Keratinocyte (primary cell): ENCODE data around the gene STK4. TPM values are rescaled to one million over a fixed set of nuclear protein-coding genes. Genes with fewer than 3 reads are reported as not detected.

Experiments used
- DNase-seq: peaks from one replicate; pipeline ENCODE4 v3.0.0-alpha.2; 2011; ENCODE audit warnings: low read depth, missing footprints, low spot score
- FAIRE-seq: peaks from 2 replicates; lab custom pipeline; 2011; peaks lifted over from hg19 to GRCh38; lab: Jason Lieb, UNC
- H2AFZ ChIP-seq: 2 replicates; pipeline ENCODE4 v1.6.0; 2012; ENCODE audit warnings: low read length, control low read depth, inconsistent platforms; ENCODE audit not compliant: control insufficient read depth
- H3K27ac ChIP-seq: 2 replicates; pipeline ENCODE4 v1.5.1; 2011; ENCODE audit warnings: low read length; ENCODE audit not compliant: control insufficient read depth, insufficient read depth
- H3K27me3 ChIP-seq: 3 replicates; pipeline ENCODE4 v1.6.0; 2011; ENCODE audit warnings: low read length; ENCODE audit not compliant: control insufficient read depth, insufficient read depth; ENCODE audit errors: extremely low read depth
- H3K36me3 ChIP-seq, 2 experiments: 2 replicates in 1 of 2; 3 replicates in 1 of 2; pipeline ENCODE4 v1.5.1; 2011; ENCODE audit warnings: low read length in 2 of 2, mild to moderate bottlenecking in 1 of 2; ENCODE audit not compliant: control insufficient read depth in 2 of 2, insufficient read depth in 2 of 2; ENCODE audit errors: extremely low read depth in 1 of 2
- H3K4me1 ChIP-seq: 3 replicates; pipeline ENCODE4 v1.5.1; 2011; ENCODE audit warnings: low read length; ENCODE audit not compliant: control insufficient read depth, insufficient read depth; ENCODE audit errors: extremely low read depth
- H3K4me2 ChIP-seq: 3 replicates; pipeline ENCODE4 v1.6.0; 2011; ENCODE audit warnings: low read depth, low read length; ENCODE audit not compliant: control insufficient read depth, insufficient read depth; ENCODE audit errors: extremely low read depth
- H3K4me3 ChIP-seq, 3 experiments: fragments of 200-600 bp in 1 of 3; sonication (generic) in 1 of 3; 2 replicates in 2 of 3; 3 replicates in 1 of 3; pipeline ENCODE4 v1.5.1; 2011 to 2016; ENCODE audit warnings: low read length in 3 of 3, mild to moderate bottlenecking in 3 of 3, control low read depth in 2 of 3, inconsistent platforms in 1 of 3, low read depth in 1 of 3, mixed read lengths in 1 of 3, mixed run types in 1 of 3, moderate library complexity in 1 of 3; ENCODE audit not compliant: control insufficient read depth in 2 of 3, insufficient read depth in 2 of 3; ENCODE audit errors: extremely low read depth in 1 of 3
- H3K79me2 ChIP-seq: 2 replicates; pipeline ENCODE4 v1.6.0; 2012; ENCODE audit warnings: low read length; ENCODE audit not compliant: control insufficient read depth, insufficient read depth
- H3K9ac ChIP-seq: 3 replicates; pipeline ENCODE4 v1.6.0; 2011; ENCODE audit warnings: low read length; ENCODE audit not compliant: control insufficient read depth, insufficient read depth; ENCODE audit errors: extremely low read depth
- H3K9me1 ChIP-seq: 3 replicates; pipeline ENCODE4 v1.6.0; 2011; ENCODE audit warnings: low read length; ENCODE audit not compliant: control insufficient read depth, insufficient read depth; ENCODE audit errors: extremely low read depth
- H3K9me3 ChIP-seq: 2 replicates; pipeline ENCODE4 v1.5.1; 2012; ENCODE audit warnings: low read depth, low read length; ENCODE audit not compliant: control insufficient read depth
- H4K20me1 ChIP-seq: 3 replicates; pipeline ENCODE4 v1.6.0; 2011; ENCODE audit warnings: low read length; ENCODE audit not compliant: control insufficient read depth, insufficient read depth; ENCODE audit errors: extremely low read depth
- CTCF ChIP-seq, 3 experiments: IDR thresholded peaks in 1 of 3; conservative IDR thresholded peaks in 1 of 3; optimal IDR thresholded peaks in 1 of 3; 2 replicates in 2 of 3; 3 replicates in 1 of 3; pipeline versions ENCODE3 to v1.5.1; 2011; ENCODE audit warnings: low read length in 3 of 3, mild to moderate bottlenecking in 3 of 3, moderate library complexity in 2 of 3, control low read depth in 1 of 3, inconsistent platforms in 1 of 3; ENCODE audit not compliant: insufficient read depth in 2 of 3; ENCODE audit errors: extremely low read depth in 1 of 3
- EZH2 ChIP-seq: IDR thresholded peaks from one replicate; pipeline ENCODE4 v1.6.1; 2012; ENCODE audit warnings: inconsistent platforms, mild to moderate bottlenecking, low read length, moderate library complexity
- dilution Hi-C: fragments of 300-500 bp; cut with MboI; formaldehyde crosslinking; loops from one replicate; pipeline ENCODE4 v1.7.0; 2020; ENCODE audit warnings: low sequenced_read_pairs; ENCODE audit not compliant: extremely low pct_ligation_motif_present
- polyA plus RNA-seq, 5 experiments: library from polyadenylated mRNA; depleted of rRNA in 3 of 5; stranded (reverse) in 3 of 5; stranded (forward) in 1 of 5; unstranded in 1 of 5; fragments of >200 nt; gene quantifications; 1 replicate in 1 of 5; 2 replicates in 3 of 5; 3 replicates in 1 of 5; pipeline versions ENCODE4 v1.2.1 to v1.2.3, GENCODE V29; 2011 to 2012; ENCODE audit warnings: missing spikeins in 2 of 5, low read depth in 1 of 5, low replicate concordance in 1 of 5

The STK4 gene
- polyA plus RNA-seq, 1 donor (not counting 4 experiments of a cell fraction or from before 2014, with no cell fraction given), result 30.5 TPM

GRCh38 chr20:44981736-44982406 lies 15.6 kb downstream of the STK4 start:
- FAIRE-seq (no peak), DNase-seq (no peak)
- Histone ChIP-seq H3K4me3 (no peak overlapping the region), H3K79me2 (peaks cover 1% of the 10 kb centered on the region), H3K9ac (no peak overlapping the region), H3K36me3 (peaks cover 0 to 13% of the 10 kb centered on the region in 2 experiments), H3K9me1 (no peaks in the 10 kb centered on the region), H2AFZ (no peak overlapping the region), H3K4me2 (no peak overlapping the region), H3K27me3 (no peaks in the 10 kb centered on the region), H3K9me3 (no peaks in the 10 kb centered on the region), H3K4me1 (no peaks in the 10 kb centered on the region), H4K20me1 (no peaks in the 10 kb centered on the region), H3K27ac (no peak overlapping the region)
- no peak for TF ChIP-seq CTCF (optimal IDR thresholded peaks at IDR 0.05 in 1 of 3, IDR thresholded peaks at IDR 0.05 in 1 of 3, conservative IDR thresholded peaks at IDR 0.05 in 1 of 3; ENCODE audit: extremely low read depth in 1 of 3, insufficient read depth in 2 of 3, low read length in 3 of 3)
- TF ChIP-seq EZH2, result no peak
- dilution Hi-C loops, result no loop called here

- H3K9me3 ChIP-seq, result no peaks in the 10 kb centered on the region
- H3K4me3 ChIP-seq, result no peak overlapping the region
- no peaks in the 10 kb centered on the region for H4K20me1 ChIP-seq
- no peak overlapping the region for H2AFZ ChIP-seq
- TF ChIP-seq CTCF (optimal IDR thresholded peaks at IDR 0.05 in 1 of 3, IDR thresholded peaks at IDR 0.05 in 1 of 3, conservative IDR thresholded peaks at IDR 0.05 in 1 of 3; ENCODE audit: extremely low read depth in 1 of 3, insufficient read depth in 2 of 3, low read length in 3 of 3) (no peak), EZH2 (no peak)
- no peaks in the 10 kb centered on the region for H3K9me1 ChIP-seq
- H3K27me3 ChIP-seq, result no peaks in the 10 kb centered on the region
- H3K4me1 ChIP-seq, result no peaks in the 10 kb centered on the region
- no peak overlapping the region for H3K27ac ChIP-seq
- DNase-seq, result no peak
- FAIRE-seq, result no peak
- peaks cover 0 to 15% of the 10 kb centered on the region in 2 experiments for H3K36me3 ChIP-seq
- dilution Hi-C loops, result no loop called here
- H3K4me2 ChIP-seq, result no peak overlapping the region
- peaks cover 1% of the 10 kb centered on the region for H3K79me2 ChIP-seq
- H3K9ac ChIP-seq, result no peak overlapping the region
Observed at GRCh38 chr20:44983093-44983674, 16.9 kb downstream of the STK4 start.
